ENCODE measurements around the gene DYRK1B. TPM values are rescaled to one million over a fixed set of nuclear protein-coding genes. Genes with fewer than 3 reads are reported as not detected.

Gene DYRK1B
- polyA plus RNA-seq, 1 donor (not counting 4 experiments of a cell fraction or from before 2014, with no cell fraction given) = 4.6 TPM

GRCh38 chr19:39871886-39872866 lies 38.2 kb upstream of the DYRK1B start:
- no peaks in the 10 kb centered on the region for H3K4me1 ChIP-seq (ENCODE audit: control insufficient read depth, extremely low read depth, insufficient read depth, low read length)
- H3K36me3 ChIP-seq (ENCODE audit: control insufficient read depth in 2 of 2, extremely low read depth in 1 of 2, insufficient read depth in 2 of 2, low read length in 2 of 2) = no peaks in the 10 kb centered on the region
- no peak overlapping the region for H3K4me3 ChIP-seq (ENCODE audit: control insufficient read depth in 2 of 3, extremely low read depth in 1 of 3, insufficient read depth in 2 of 3, low read depth in 1 of 3, low read length in 3 of 3)
- H3K27ac ChIP-seq (ENCODE audit: control insufficient read depth, insufficient read depth, low read length) = no peak overlapping the region
- H3K27me3 ChIP-seq (ENCODE audit: control insufficient read depth, extremely low read depth, insufficient read depth, low read length) = no peaks in the 10 kb centered on the region
- H3K4me2 ChIP-seq (ENCODE audit: control insufficient read depth, extremely low read depth, insufficient read depth, low read depth, low read length) = no peak overlapping the region
- no peaks in the 10 kb centered on the region for H3K9me1 ChIP-seq (ENCODE audit: control insufficient read depth, extremely low read depth, insufficient read depth, low read length)
- no peak overlapping the region for H3K9ac ChIP-seq (ENCODE audit: control insufficient read depth, extremely low read depth, insufficient read depth, low read length)
- no peaks in the 10 kb centered on the region for H3K79me2 ChIP-seq (ENCODE audit: control insufficient read depth, insufficient read depth, low read length)
- H3K9me3 ChIP-seq (ENCODE audit: control insufficient read depth, low read depth, low read length) = no peaks in the 10 kb centered on the region
- TF ChIP-seq CTCF (optimal IDR thresholded peaks at IDR 0.05 in 1 of 3, IDR thresholded peaks at IDR 0.05 in 1 of 3, conservative IDR thresholded peaks at IDR 0.05 in 1 of 3; ENCODE audit: extremely low read depth in 1 of 3, insufficient read depth in 2 of 3, low read length in 3 of 3) (no peak), EZH2 (IDR thresholded peaks at IDR 0.05; ENCODE audit: low read length) (no peak)
- no peaks in the 10 kb centered on the region for H4K20me1 ChIP-seq (ENCODE audit: control insufficient read depth, extremely low read depth, insufficient read depth, low read length)
- dilution Hi-C loops (cut with MboI; ENCODE audit: extremely low pct_ligation_motif_present, low sequenced_read_pairs) = no loop called here
- FAIRE-seq (no peak), DNase-seq (ENCODE audit: low read depth, low spot score) (no peak)
- no peak overlapping the region for H2AFZ ChIP-seq (ENCODE audit: control insufficient read depth, low read length)

- FAIRE-seq (no peak), DNase-seq (ENCODE audit: low read depth, low spot score) (no peak)
- Histone ChIP-seq H3K9me1 (ENCODE audit: control insufficient read depth, extremely low read depth, insufficient read depth, low read length) (no peaks in the 10 kb centered on the region), H3K27me3 (ENCODE audit: control insufficient read depth, extremely low read depth, insufficient read depth, low read length) (no peaks in the 10 kb centered on the region), H3K36me3 (ENCODE audit: control insufficient read depth in 2 of 2, extremely low read depth in 1 of 2, insufficient read depth in 2 of 2, low read length in 2 of 2) (no peaks in the 10 kb centered on the region), H3K9ac (ENCODE audit: control insufficient read depth, extremely low read depth, insufficient read depth, low read length) (no peak overlapping the region), H3K4me2 (ENCODE audit: control insufficient read depth, extremely low read depth, insufficient read depth, low read depth, low read length) (no peak overlapping the region), H3K4me3 (ENCODE audit: control insufficient read depth in 2 of 3, extremely low read depth in 1 of 3, insufficient read depth in 2 of 3, low read depth in 1 of 3, low read length in 3 of 3) (no peak overlapping the region), H3K27ac (ENCODE audit: control insufficient read depth, insufficient read depth, low read length) (no peak overlapping the region), H2AFZ (ENCODE audit: control insufficient read depth, low read length) (no peak overlapping the region), H3K9me3 (ENCODE audit: control insufficient read depth, low read depth, low read length) (no peaks in the 10 kb centered on the region), H4K20me1 (ENCODE audit: control insufficient read depth, extremely low read depth, insufficient read depth, low read length) (no peaks in the 10 kb centered on the region), H3K4me1 (ENCODE audit: control insufficient read depth, extremely low read depth, insufficient read depth, low read length) (no peaks in the 10 kb centered on the region), H3K79me2 (ENCODE audit: control insufficient read depth, insufficient read depth, low read length) (no peaks in the 10 kb centered on the region)
- TF ChIP-seq EZH2 (IDR thresholded peaks at IDR 0.05; ENCODE audit: low read length) (no peak), CTCF (optimal IDR thresholded peaks at IDR 0.05 in 1 of 3, IDR thresholded peaks at IDR 0.05 in 1 of 3, conservative IDR thresholded peaks at IDR 0.05 in 1 of 3; ENCODE audit: extremely low read depth in 1 of 3, insufficient read depth in 2 of 3, low read length in 3 of 3) (no peak)
- dilution Hi-C loops (cut with MboI; ENCODE audit: extremely low pct_ligation_motif_present, low sequenced_read_pairs) = no loop called here
Measured at GRCh38 chr19:39871362-39871761, 37.4 kb upstream of the DYRK1B start.

Data from keratinocyte (primary cell).